SK-N-SH treated with all-trans-retinoic acid at 6 μM for 48 hours (cell line): ENCODE data around the gene SPTY2D1.

ENCODE experiments used
- ATAC-seq: fragments of 200-7000 bp; cut with Tn5 transposase; 3 replicates; pipeline ENCODE4 v1.9.1; 2020; ENCODE audit warnings: mild to moderate bottlenecking, moderate library complexity
- ARNTL ChIP-seq: fragments of 450-650 bp; formaldehyde crosslinking; IDR thresholded peaks from 2 replicates; pipeline ENCODE4 v1.5.0; 2020; ENCODE audit warnings: low read depth, mild to moderate bottlenecking, moderate library complexity, borderline replicate concordance
- BACH2 ChIP-seq: fragments of 250-450 bp; sonication (Bioruptor Pico); IDR thresholded peaks from 2 replicates; pipeline ENCODE4 v1.9.0; 2021; ENCODE audit warnings: mild to moderate bottlenecking, borderline replicate concordance
- CSDC2 ChIP-seq: fragments of 250-450 bp; sonication (Bioruptor Pico); IDR thresholded peaks from 2 replicates; pipeline ENCODE4 v1.5.0; 2020; ENCODE audit warnings: mild to moderate bottlenecking, moderate library complexity
- ESRRG ChIP-seq: fragments of 250-450 bp; sonication (Bioruptor Pico); IDR thresholded peaks from 2 replicates; pipeline ENCODE4 v1.6.1; 2021; ENCODE audit warnings: mild to moderate bottlenecking
- GLIS3 ChIP-seq: fragments of 250-450 bp; sonication (Bioruptor Pico); IDR thresholded peaks from 2 replicates; pipeline ENCODE4 v1.5.0; 2020; ENCODE audit warnings: mild to moderate bottlenecking, moderate library complexity
- ISL1 ChIP-seq: fragments of 250-450 bp; sonication (Bioruptor Pico); IDR thresholded peaks from 2 replicates; pipeline ENCODE4 v2.1.2; 2022; ENCODE audit warnings: mild to moderate bottlenecking, moderate library complexity
- OSR1 ChIP-seq: fragments of 250-450 bp; sonication (Bioruptor Pico); IDR thresholded peaks from 2 replicates; pipeline ENCODE4 v1.8.0; 2022; ENCODE audit warnings: moderate library complexity, mild to moderate bottlenecking, inconsistent platforms
- PPARA ChIP-seq: fragments of 250-450 bp; sonication (Bioruptor Pico); IDR thresholded peaks from 2 replicates; pipeline ENCODE4 v1.5.0; 2020; ENCODE audit warnings: mild to moderate bottlenecking, borderline replicate concordance
- RARB ChIP-seq: fragments of 250-450 bp; sonication (Bioruptor Pico); IDR thresholded peaks from 2 replicates; pipeline ENCODE4 v1.8.0; 2021; ENCODE audit warnings: mild to moderate bottlenecking, moderate library complexity
- SNAI2 ChIP-seq: fragments of 250-450 bp; sonication (Bioruptor Pico); IDR thresholded peaks from 2 replicates; pipeline ENCODE4 v1.5.0; 2020; ENCODE audit warnings: mild to moderate bottlenecking, moderate library complexity
- TCF4 ChIP-seq: fragments of 250-450 bp; sonication (Bioruptor Pico); IDR thresholded peaks from 2 replicates; pipeline ENCODE4 v1.8.0; 2021; ENCODE audit warnings: mild to moderate bottlenecking, moderate library complexity, borderline replicate concordance
- TOX ChIP-seq: fragments of 250-450 bp; sonication (Bioruptor Pico); IDR thresholded peaks from 2 replicates; pipeline ENCODE4 v1.8.0; 2021; ENCODE audit warnings: mild to moderate bottlenecking, moderate library complexity, borderline replicate concordance
- ZC3H10 ChIP-seq: fragments of 250-450 bp; sonication (Bioruptor Pico); IDR thresholded peaks from 2 replicates; pipeline ENCODE4 v1.5.1; 2021; ENCODE audit warnings: mild to moderate bottlenecking, moderate library complexity
- ZFP3 ChIP-seq: fragments of 250-450 bp; sonication (Bioruptor Pico); IDR thresholded peaks from 2 replicates; pipeline ENCODE4 v1.5.0; 2020; ENCODE audit warnings: mild to moderate bottlenecking, moderate library complexity
- ZFP30 ChIP-seq: fragments of 450-650 bp; formaldehyde crosslinking; IDR thresholded peaks from 2 replicates; pipeline ENCODE4 v1.5.0; 2022; ENCODE audit warnings: mild to moderate bottlenecking, moderate library complexity
- ZNF565 ChIP-seq: fragments of 450-650 bp; formaldehyde crosslinking; conservative IDR thresholded peaks from 2 replicates; pipeline ENCODE4 v1.5.0; 2020; ENCODE audit warnings: low read depth, mild to moderate bottlenecking, moderate library complexity
- ZNF70 ChIP-seq: fragments of 450-650 bp; formaldehyde crosslinking; IDR thresholded peaks from 2 replicates; pipeline ENCODE4 v1.5.0; 2020; ENCODE audit warnings: mild to moderate bottlenecking, moderate library complexity
- ZNF8 ChIP-seq: fragments of 450-650 bp; formaldehyde crosslinking; IDR thresholded peaks from 2 replicates; pipeline ENCODE4 v1.5.0; 2020; ENCODE audit warnings: mild to moderate bottlenecking, moderate library complexity
- TF ChIP-seq, protein P1 (sequence below): fragments of 250-450 bp; sonication (Bioruptor Pico); IDR thresholded peaks from 2 replicates; pipeline ENCODE4 v1.5.1; 2021; ENCODE audit warnings: mild to moderate bottlenecking, moderate library complexity
- TF ChIP-seq, protein P2 (sequence below): fragments of 250-450 bp; sonication (Bioruptor Pico); IDR thresholded peaks from 2 replicates; pipeline ENCODE4 v1.8.0; 2020; ENCODE audit warnings: mild to moderate bottlenecking, moderate library complexity, borderline replicate concordance
- TF ChIP-seq, protein P3 (sequence below): fragments of 250-450 bp; sonication (Bioruptor Pico); IDR thresholded peaks from 2 replicates; pipeline ENCODE4 v1.5.0; 2020; ENCODE audit warnings: mild to moderate bottlenecking, moderate library complexity
- TF ChIP-seq, protein P4 (sequence below): fragments of 250-450 bp; sonication (Bioruptor Pico); IDR thresholded peaks from 2 replicates; pipeline ENCODE4 v1.5.1; 2020; ENCODE audit warnings: low read depth, mild to moderate bottlenecking, moderate library complexity
- TF ChIP-seq, protein P5 (sequence below): fragments of 250-450 bp; sonication (Bioruptor Pico); IDR thresholded peaks from 2 replicates; pipeline ENCODE4 v1.8.0; 2021; ENCODE audit warnings: low read depth, mild to moderate bottlenecking, moderate library complexity, borderline replicate concordance

The SPTY2D1 gene

DNA sequence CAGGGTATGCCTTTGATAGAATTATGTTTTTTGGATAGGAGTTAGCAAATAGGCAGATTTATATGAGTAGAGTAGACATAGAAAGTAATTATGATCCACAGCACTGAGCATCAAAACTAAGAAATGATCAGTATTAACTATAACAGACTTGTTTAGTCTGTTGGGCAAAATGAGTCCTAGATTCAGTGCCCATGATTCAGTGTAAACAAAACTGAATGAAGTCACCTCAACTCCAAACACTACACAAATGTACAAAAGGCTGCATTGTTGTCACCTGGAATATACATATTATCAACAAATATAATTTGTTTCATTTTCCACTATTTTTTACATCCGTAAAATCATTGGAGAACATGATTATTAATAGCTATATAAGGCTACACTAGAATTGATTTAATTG lies 52.3 kb downstream of the SPTY2D1 start:
- no peak for TF ChIP-seq TCF4 (CRISPR knock-in tag)
- no peak for TF ChIP-seq GLIS3 (CRISPR knock-in tag)
- TF ChIP-seq PPARA (CRISPR knock-in tag) = no peak
- no peak for TF ChIP-seq ZFP3 (CRISPR knock-in tag)
- no peak for TF ChIP-seq ZNF8 (CRISPR knock-in tag)
- no peak for ATAC-seq

DNA sequence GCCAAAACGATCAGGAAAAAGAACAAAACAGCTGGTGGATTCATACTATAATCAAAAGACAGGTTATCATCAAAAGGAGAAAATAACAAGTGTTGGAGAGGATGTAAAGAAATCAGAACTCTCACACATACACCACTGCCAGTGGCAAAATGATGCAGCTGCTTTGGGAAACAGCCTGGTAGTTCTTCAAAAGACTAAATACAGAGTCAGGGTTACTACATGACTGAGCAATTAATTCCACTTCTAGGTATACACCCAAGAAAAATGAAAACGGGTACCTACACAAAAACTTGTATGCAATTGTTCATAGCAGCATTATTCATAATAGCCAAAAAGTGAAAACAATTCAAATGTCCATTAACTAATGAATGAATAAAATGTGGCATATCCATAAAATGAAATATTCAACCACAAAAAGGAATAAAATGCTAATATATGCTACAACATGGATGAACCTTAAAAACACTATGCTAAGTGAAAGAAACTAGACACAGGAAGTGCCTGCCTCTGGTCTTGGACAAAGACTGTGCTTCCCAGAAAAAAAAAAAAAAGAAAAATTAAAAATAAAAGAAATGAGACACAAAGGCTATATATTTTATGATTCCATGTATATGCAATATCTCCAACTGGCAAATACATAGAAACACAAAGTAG lies 53.9 kb downstream of the SPTY2D1 start:
- TF ChIP-seq ZFP3 (CRISPR knock-in tag) (no peak), GLIS3 (CRISPR knock-in tag) (no peak), RARB (CRISPR knock-in tag) (no peak), ZNF70 (CRISPR knock-in tag) (no peak), ESRRG (no peak), PPARA (CRISPR knock-in tag) (no peak)
- TF ChIP-seq, protein P1, sequence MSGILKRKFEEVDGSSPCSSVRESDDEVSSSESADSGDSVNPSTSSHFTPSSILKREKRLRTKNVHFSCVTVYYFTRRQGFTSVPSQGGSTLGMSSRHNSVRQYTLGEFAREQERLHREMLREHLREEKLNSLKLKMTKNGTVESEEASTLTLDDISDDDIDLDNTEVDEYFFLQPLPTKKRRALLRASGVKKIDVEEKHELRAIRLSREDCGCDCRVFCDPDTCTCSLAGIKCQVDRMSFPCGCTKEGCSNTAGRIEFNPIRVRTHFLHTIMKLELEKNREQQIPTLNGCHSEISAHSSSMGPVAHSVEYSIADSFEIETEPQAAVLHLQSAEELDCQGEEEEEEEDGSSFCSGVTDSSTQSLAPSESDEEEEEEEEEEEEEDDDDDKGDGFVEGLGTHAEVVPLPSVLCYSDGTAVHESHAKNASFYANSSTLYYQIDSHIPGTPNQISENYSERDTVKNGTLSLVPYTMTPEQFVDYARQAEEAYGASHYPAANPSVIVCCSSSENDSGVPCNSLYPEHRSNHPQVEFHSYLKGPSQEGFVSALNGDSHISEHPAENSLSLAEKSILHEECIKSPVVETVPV (CRISPR knock-in tag) = no peak
- TF ChIP-seq, protein P2, sequence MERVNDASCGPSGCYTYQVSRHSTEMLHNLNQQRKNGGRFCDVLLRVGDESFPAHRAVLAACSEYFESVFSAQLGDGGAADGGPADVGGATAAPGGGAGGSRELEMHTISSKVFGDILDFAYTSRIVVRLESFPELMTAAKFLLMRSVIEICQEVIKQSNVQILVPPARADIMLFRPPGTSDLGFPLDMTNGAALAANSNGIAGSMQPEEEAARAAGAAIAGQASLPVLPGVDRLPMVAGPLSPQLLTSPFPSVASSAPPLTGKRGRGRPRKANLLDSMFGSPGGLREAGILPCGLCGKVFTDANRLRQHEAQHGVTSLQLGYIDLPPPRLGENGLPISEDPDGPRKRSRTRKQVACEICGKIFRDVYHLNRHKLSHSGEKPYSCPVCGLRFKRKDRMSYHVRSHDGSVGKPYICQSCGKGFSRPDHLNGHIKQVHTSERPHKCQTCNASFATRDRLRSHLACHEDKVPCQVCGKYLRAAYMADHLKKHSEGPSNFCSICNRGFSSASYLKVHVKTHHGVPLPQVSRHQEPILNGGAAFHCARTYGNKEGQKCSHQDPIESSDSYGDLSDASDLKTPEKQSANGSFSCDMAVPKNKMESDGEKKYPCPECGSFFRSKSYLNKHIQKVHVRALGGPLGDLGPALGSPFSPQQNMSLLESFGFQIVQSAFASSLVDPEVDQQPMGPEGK (CRISPR knock-in tag) = no peak
- TF ChIP-seq, all 23 proteins: peak for 0
- ATAC-seq = no peak

DNA sequence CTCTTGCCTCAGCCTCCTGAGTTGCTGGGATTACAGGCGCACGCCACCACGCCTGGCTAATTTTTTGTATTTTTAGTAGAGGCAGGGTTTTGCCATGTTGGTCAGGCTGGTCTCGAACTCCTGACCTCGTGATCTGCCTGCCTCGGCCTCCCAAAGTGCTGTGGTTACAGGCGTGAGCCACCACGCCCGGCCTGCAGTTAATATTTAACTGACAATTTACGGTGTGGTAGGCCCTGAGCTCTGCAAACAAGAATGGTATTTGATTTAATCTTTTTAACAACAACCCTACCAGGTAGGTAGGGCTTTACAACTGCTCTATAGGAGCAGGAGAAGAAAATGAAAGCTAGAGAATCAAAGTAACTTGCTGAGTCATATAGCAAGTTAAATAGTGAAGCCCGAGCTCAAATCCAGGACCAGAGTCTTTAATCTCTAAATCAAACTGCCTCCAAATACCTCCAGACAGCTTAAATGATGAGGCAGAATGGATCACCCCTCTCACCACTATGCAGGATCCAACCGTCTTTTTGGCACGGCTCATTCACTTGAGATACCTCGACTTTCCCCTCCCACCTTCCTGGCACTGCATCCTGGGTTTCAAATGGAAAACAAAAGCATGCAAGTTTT lies 55.1 kb downstream of the SPTY2D1 start:
- TF ChIP-seq, protein P3, sequence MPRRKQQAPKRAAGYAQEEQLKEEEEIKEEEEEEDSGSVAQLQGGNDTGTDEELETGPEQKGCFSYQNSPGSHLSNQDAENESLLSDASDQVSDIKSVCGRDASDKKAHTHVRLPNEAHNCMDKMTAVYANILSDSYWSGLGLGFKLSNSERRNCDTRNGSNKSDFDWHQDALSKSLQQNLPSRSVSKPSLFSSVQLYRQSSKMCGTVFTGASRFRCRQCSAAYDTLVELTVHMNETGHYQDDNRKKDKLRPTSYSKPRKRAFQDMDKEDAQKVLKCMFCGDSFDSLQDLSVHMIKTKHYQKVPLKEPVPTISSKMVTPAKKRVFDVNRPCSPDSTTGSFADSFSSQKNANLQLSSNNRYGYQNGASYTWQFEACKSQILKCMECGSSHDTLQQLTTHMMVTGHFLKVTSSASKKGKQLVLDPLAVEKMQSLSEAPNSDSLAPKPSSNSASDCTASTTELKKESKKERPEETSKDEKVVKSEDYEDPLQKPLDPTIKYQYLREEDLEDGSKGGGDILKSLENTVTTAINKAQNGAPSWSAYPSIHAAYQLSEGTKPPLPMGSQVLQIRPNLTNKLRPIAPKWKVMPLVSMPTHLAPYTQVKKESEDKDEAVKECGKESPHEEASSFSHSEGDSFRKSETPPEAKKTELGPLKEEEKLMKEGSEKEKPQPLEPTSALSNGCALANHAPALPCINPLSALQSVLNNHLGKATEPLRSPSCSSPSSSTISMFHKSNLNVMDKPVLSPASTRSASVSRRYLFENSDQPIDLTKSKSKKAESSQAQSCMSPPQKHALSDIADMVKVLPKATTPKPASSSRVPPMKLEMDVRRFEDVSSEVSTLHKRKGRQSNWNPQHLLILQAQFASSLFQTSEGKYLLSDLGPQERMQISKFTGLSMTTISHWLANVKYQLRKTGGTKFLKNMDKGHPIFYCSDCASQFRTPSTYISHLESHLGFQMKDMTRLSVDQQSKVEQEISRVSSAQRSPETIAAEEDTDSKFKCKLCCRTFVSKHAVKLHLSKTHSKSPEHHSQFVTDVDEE = no peak
- no peak for TF ChIP-seq SNAI2
- TF ChIP-seq, protein P4, sequence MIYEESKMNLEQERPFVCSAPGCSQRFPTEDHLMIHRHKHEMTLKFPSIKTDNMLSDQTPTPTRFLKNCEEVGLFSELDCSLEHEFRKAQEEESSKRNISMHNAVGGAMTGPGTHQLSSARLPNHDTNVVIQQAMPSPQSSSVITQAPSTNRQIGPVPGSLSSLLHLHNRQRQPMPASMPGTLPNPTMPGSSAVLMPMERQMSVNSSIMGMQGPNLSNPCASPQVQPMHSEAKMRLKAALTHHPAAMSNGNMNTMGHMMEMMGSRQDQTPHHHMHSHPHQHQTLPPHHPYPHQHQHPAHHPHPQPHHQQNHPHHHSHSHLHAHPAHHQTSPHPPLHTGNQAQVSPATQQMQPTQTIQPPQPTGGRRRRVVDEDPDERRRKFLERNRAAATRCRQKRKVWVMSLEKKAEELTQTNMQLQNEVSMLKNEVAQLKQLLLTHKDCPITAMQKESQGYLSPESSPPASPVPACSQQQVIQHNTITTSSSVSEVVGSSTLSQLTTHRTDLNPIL (CRISPR knock-in tag) = no peak
- TF ChIP-seq CSDC2 = no peak
- TF ChIP-seq ISL1 (CRISPR knock-in tag) = no peak
- TF ChIP-seq, protein P1 (CRISPR knock-in tag) = no peak
- no peak for TF ChIP-seq TCF4 (CRISPR knock-in tag)
- TF ChIP-seq ZNF565 = no peak
- TF ChIP-seq BACH2 (CRISPR knock-in tag) = no peak
- TF ChIP-seq TOX = no peak
- no peak for TF ChIP-seq ESRRG
- no peak for TF ChIP-seq OSR1
- TF ChIP-seq ZC3H10 = no peak
- TF ChIP-seq ARNTL (CRISPR knock-in tag) = no peak
- TF ChIP-seq GLIS3 (CRISPR knock-in tag) = no peak
- TF ChIP-seq ZNF70 (CRISPR knock-in tag) = no peak
- no peak for TF ChIP-seq PPARA (CRISPR knock-in tag)
- TF ChIP-seq ZFP30 (CRISPR knock-in tag) = no peak
- TF ChIP-seq, protein P5, sequence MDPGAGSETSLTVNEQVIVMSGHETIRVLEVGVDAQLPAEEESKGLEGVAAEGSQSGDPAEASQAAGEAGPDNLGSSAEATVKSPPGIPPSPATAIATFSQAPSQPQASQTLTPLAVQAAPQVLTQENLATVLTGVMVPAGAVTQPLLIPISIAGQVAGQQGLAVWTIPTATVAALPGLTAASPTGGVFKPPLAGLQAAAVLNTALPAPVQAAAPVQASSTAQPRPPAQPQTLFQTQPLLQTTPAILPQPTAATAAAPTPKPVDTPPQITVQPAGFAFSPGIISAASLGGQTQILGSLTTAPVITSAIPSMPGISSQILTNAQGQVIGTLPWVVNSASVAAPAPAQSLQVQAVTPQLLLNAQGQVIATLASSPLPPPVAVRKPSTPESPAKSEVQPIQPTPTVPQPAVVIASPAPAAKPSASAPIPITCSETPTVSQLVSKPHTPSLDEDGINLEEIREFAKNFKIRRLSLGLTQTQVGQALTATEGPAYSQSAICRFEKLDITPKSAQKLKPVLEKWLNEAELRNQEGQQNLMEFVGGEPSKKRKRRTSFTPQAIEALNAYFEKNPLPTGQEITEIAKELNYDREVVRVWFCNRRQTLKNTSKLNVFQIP (CRISPR knock-in tag) = no peak
- TF ChIP-seq, protein P2 (CRISPR knock-in tag) = no peak
- no peak for ATAC-seq
